HL-60 (cell line): Measurements from ENCODE around the gene TADA2B.

Experiments
- CTCF ChIP-seq: IDR thresholded peaks from one replicate; pipeline ENCODE4 v1.5.1; 2011; ENCODE audit warnings: low read length, control low read depth, inconsistent platforms; ENCODE audit not compliant: insufficient read depth
- POLR2AphosphoS5 ChIP-seq: IDR thresholded peaks from 2 replicates; pipeline ENCODE4 v1.6.1; 2012; ENCODE audit warnings: low read depth
- SPI1 ChIP-seq: IDR thresholded peaks from 2 replicates; pipeline ENCODE4 v1.6.1; 2012; ENCODE audit warnings: low read depth, mild to moderate bottlenecking, borderline replicate concordance

- TF ChIP-seq SPI1 (no peak), CTCF (no peak), POLR2AphosphoS5 (no peak)
Observed at GRCh38 chr4:7063362-7063761, 20.2 kb downstream of the TADA2B start.
